Stimulated activated CD4-positive, alpha-beta T cell treated with anti-CD3 and anti-CD28 coated beads, Interleukin-1b, Interleukin-23, amount 100 ng/mL, for 4 hours (primary cell): ENCODE data around the gene NR6A1.
"Not testable (repeated sequence)": the region's sequence is repeated elsewhere in the genome, so short reads cannot be mapped to it uniquely, and the experiment has no call there.

Source experiments
- DNase-seq, 2 donors: peaks; one replicate each; pipeline ENCODE4 v3.0.0-alpha.2; 2020; ENCODE audit warnings: low read depth in 2 of 2

Gene NR6A1

DNA sequence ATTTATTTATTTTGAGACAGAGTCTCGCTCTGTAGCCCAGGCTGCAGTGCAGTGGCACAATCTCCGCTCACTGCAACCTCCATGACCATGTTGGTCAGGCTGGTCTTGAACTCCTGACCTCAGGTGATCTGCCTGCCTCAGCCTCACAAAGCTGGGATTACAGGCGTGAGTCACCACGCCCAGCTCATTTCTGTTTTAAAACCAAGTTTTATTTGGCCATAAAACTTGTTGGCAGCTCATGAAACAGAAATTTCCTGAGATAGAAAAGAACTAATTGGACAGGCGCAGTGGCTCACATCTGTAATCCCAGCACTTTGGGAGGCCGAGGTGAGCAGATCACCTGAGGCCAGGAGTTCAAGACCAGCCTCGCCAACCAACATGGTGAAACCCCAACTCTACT, 155.3 kb downstream of the NR6A1 start:
- not testable (repeated sequence) for DNase-seq

DNA sequence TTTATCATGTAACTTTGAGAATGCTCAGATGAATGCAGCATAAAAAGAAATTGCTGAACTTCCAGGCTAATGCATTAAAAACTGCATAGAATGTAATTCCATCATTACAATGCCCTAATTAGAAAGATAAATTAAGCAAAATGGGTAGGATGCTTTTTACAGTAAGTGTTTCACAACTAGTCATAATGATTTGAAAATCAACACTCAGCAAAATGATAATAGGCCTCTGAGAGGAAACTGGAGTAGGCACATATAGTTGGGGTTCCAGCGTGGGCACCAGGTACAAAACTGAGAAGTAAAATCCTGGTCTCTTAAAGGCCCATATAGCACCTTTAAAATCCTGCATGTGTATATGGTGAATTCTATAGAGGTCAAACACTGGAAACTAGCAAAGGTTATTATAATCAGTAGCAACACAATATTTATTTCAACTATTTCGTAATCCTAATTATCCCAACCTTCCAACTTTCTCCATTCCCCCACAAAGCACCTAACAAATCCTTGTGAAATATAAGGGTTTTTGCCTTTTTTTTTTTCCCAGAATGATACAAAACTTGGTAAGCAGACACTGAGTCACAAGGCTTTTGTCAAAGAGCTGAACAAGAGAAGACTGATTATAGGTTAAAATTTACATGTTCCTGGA, 155.9 kb downstream of the NR6A1 start:
- no peak for DNase-seq

- DNase-seq: no peak
Measured at GRCh38 chr9:124613849-124614248, 157.3 kb downstream of the NR6A1 start.

- no peak for DNase-seq
Measured at GRCh38 chr9:124611106-124611505, 160.0 kb downstream of the NR6A1 start.

GRCh38 chr9:124606027-124606426, 165.1 kb downstream of the NR6A1 start:
- no peak for DNase-seq

DNA sequence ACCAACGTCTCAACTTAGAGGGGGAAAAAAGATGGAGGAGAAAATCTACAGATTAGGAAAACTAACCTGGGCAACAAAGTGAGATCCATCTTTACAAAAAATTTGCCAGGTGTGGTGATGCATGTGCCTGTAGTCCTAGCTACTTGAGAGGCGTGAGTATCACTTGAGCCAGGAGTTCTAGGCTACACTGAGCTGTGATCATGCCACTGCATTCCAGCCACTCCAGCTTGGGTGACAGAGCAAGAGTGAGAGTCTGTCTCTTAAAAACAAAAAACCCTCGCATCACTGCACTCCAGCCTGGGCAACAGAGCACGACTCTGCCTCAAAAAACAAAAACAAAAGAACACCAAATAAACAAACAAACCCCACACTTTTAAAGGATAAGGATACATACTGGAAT, 165.9 kb downstream of the NR6A1 start:
- no peak for DNase-seq

GRCh38 chr9:124602632-124603031, 168.5 kb downstream of the NR6A1 start:
- no peak for DNase-seq

GRCh38 chr9:124602204-124602603, 168.9 kb downstream of the NR6A1 start:
- no peak for DNase-seq

- DNase-seq: no peak
Measured at GRCh38 chr9:124600407-124600806, 170.7 kb downstream of the NR6A1 start.

- DNase-seq: no peak
Measured at GRCh38 chr9:124599121-124599795, 171.9 kb downstream of the NR6A1 start.

GRCh38 chr9:124598048-124598447, 173.1 kb downstream of the NR6A1 start:
- DNase-seq: no peak

- DNase-seq: no peak
Measured at GRCh38 chr9:124596172-124596839, 174.8 kb downstream of the NR6A1 start.

DNA sequence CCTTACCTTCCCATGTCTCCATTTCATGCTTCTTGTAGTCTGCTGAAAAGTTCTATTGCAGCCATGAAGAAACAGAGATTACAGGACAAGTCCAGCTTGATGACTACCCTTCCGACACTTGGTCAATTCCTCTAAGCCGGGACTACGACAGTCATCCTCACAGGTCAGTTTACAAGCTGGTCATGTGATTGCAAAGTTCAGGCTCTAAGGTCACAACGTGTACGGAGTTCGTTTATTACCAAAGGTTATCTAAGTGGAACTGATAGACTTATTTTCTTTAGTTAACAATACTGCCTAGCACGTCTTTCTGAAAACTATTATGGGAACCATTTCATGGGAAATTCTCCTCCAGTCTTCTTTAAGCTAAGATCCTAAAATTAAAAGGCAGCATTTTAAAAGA, 175.4 kb downstream of the NR6A1 start:
- no peak for DNase-seq

- no peak for DNase-seq
Measured at GRCh38 chr9:124594673-124595072, 176.4 kb downstream of the NR6A1 start.

DNA sequence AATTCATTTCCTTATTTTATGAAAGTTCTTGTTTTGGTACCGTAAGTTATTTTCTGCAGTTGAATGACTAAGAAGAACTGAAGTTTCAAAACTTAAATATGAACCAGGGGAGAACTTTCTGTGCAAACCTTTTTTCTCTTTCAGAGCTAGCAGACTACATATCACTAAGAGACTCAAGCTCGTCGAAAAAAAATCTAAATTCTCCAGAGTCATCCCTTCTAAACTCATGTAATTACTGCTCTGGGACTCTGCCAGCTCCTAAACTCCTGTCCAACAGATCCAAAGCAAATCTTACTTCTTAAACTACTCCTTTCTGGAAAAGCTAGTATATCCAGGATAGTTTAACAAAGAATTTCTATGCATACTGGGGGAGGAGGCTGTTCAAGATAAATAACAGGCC, 176.9 kb downstream of the NR6A1 start:
- no peak for DNase-seq

- no peak for DNase-seq
Measured at GRCh38 chr9:124593651-124594058, 177.5 kb downstream of the NR6A1 start.

DNA sequence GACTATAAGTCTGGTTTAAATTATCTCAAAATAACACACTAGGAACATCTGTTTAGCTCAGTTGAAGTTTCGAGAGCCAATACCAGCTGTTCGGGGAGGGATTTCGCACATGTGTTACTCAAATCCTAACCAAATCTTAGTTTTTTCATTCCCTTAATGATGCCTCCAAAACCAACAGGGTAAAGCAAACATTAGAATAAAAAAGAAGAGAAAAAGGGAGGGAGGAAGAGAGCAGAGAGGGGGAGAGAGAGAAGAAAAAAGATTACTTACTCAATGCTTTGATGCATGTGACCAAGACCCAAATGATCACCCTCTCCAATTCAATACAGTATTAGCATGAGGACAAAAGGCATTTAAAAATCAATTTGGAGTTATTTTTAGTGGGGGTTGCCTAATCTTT, 177.9 kb downstream of the NR6A1 start:
- DNase-seq: no peak

DNA sequence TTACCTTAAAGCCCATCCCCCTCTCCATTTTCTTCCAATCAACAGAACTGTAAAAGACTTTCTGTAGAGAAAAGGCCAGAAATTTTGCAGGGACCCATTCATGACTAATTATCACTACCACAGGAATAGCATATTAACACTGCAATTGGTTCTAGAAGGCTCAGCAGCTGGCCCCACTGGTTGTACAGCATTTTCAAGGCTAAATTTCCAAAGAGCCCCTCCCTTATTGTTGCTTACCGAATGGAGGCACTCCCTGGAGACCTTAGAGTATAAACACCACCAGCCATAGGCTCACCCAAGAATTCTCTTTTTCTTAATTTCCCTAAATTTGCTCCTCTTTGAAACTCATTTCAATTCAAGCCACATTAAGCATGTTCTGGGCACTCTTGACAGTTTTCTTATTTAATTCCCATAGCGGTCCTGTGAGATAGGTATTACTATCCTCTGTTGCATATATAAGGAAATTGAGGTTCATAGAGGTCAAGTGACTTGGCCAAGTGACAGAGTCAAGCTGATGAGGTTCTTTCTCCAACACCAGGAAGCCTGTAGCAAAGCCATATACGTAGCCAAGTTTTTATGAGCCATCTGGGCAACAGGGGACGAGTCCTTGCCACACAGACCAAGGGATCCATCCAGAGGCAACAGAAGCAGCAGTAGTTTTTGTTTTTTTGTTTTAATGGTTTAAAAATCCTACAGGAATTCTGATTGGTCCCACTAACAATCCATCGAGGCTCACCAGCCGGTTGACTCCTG, 180.0 kb downstream of the NR6A1 start:
- no peak for DNase-seq

DNA sequence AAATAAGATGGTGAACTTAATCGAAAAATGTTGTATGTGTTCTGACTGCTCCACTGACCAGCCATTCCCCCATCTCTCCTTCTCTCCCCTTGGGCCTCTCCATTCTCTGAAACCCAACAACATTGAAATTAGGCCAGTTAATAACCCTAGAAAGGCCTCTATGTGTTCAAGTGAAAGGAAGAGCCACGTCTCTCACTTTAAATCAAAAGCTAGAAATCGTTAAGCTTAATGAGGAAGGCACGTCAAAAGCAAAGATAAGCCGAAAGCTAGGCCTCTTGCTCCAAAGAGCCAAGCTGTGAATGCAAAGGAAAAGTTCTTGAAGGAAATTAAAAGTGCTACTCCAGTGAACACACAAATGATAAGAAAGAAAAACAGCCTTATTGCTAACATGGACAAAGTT, 186.5 kb downstream of the NR6A1 start:
- no peak for DNase-seq

- no peak for DNase-seq
Measured at GRCh38 chr9:124583134-124583533, 188.0 kb downstream of the NR6A1 start.

DNA sequence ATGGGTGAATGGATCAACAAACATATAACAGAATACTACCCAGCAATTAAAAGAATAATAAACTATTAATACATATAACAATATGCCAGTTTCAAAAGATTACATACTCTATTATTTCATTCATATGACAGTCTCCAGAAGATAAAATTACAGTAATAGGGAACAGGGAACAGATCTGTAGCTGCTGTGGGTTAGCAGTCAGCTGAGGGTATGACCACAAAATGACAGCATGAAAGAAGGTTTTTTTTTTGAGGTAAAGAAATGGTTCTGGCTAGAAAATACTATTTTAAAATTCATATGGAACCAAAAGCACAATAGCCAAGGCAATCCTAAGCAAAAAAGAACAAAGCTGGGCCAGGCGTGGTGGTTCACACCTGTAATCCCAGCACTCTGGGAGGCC, 190.9 kb downstream of the NR6A1 start:
- DNase-seq: no peak

GRCh38 chr9:124576751-124577150, 194.4 kb downstream of the NR6A1 start:
- DNase-seq: no peak
